K562 (cell line): ENCODE results near the gene ENTPD5. TPM values are rescaled to one million over a fixed set of nuclear protein-coding genes. Genes with fewer than 3 reads are reported as not detected.

Source experiments
- ATAC-seq: fragments of 200-7000 bp; cut with Tn5 transposase; 3 replicates; pipeline ENCODE4 v1.9.1; 2020; ENCODE audit warnings: moderate library complexity
- BruUV-seq: library from RNA; stranded (reverse); fragments of 400-500 nt; replicated peaks from 2 replicates; lab custom pipeline; 2021; lab: Mats Ljungman, UMichigan
- CTCF ChIA-PET: fragments of 300-600 bp; formaldehyde crosslinking; extraction: SDS; loops from one replicate; lab custom pipeline; 2021; ENCODE audit warnings: low intra/inter-chr PET ratio; lab: Yijun Ruan, JAX
- POLR2A ChIA-PET: fragments of 300-600, 350-650 bp; sonication (Branson Sonifier 250); formaldehyde crosslinking; extraction: SDS; loops from one replicate; lab custom pipeline; 2021; ENCODE audit warnings: antibody characterized with exemption, inconsistent platforms; lab: Yijun Ruan, JAX
- DNase-seq, 4 experiments: peaks; one replicate each; pipeline versions ENCODE4 v3.0.0 to v3.0.0-alpha.2; 2011 to 2018; ENCODE audit warnings: low spot score in 3 of 4, mixed read lengths in 3 of 4; ENCODE audit errors: extremely low read depth in 1 of 4
- FAIRE-seq: peaks from 2 replicates; lab custom pipeline; 2011; peaks lifted over from hg19 to GRCh38; lab: Jason Lieb, UNC
- H2AFZ ChIP-seq: 2 replicates; pipeline ENCODE4 v1.6.0; 2011; ENCODE audit warnings: low read depth, low read length, control low read depth, inconsistent platforms
- H3K27ac ChIP-seq: fragments of 200-600 bp; 3 replicates; pipeline ENCODE4 v1.8.0; 2011; ENCODE audit warnings: low read depth, mild to moderate bottlenecking, control low read depth, inconsistent platforms, low read length, moderate library complexity, mixed read lengths; ENCODE audit errors: extremely low read depth
- H3K27me3 ChIP-seq, 2 experiments: fragments of 300-600 bp in 1 of 2; 2 replicates in 1 of 2; 3 replicates in 1 of 2; pipeline versions ENCODE4 v1.6.0 to v1.8.0; 2011; ENCODE audit warnings: inconsistent platforms in 2 of 2, low read length in 2 of 2, mild to moderate bottlenecking in 1 of 2, mixed read lengths in 1 of 2, moderate library complexity in 1 of 2; ENCODE audit not compliant: control insufficient read depth in 2 of 2, insufficient read depth in 2 of 2
- H3K36me3 ChIP-seq: fragments of 300-600 bp; 3 replicates; pipeline ENCODE4 v1.8.0; 2011; ENCODE audit warnings: mild to moderate bottlenecking, low read length, inconsistent platforms; ENCODE audit not compliant: control insufficient read depth, insufficient read depth
- H3K4me1 ChIP-seq, 2 experiments: fragments of 200-600 bp in 1 of 2; replicated peaks in 1 of 2; 2 replicates in 1 of 2; 3 replicates in 1 of 2; pipeline versions ENCODE4 v1.5.1 to v1.8.0; 2011; ENCODE audit warnings: inconsistent platforms in 2 of 2, low read length in 2 of 2, mild to moderate bottlenecking in 1 of 2, mixed read lengths in 1 of 2, moderate library complexity in 1 of 2; ENCODE audit not compliant: control insufficient read depth in 2 of 2, insufficient read depth in 2 of 2
- H3K4me2 ChIP-seq: 2 replicates; pipeline ENCODE4 v1.6.1; 2011; ENCODE audit warnings: low read length, control low read depth, inconsistent platforms, mixed read lengths; ENCODE audit not compliant: insufficient read depth
- H3K4me3 ChIP-seq: fragments of 200-600 bp; sonication (generic), shearing (Covaris generic); 2 replicates; pipeline ENCODE4 v1.5.1; 2016; ENCODE audit warnings: control low read depth, inconsistent platforms
- H3K79me2 ChIP-seq: fragments of 200-600 bp; 3 replicates; pipeline ENCODE4 v1.8.0; 2011; ENCODE audit warnings: low read length, inconsistent platforms; ENCODE audit not compliant: control insufficient read depth, insufficient read depth
- H3K9ac ChIP-seq, 2 experiments: 2 replicates each; pipeline versions ENCODE4 v1.6.0 to v1.6.1; 2011; ENCODE audit warnings: low read depth in 2 of 2, low read length in 2 of 2, control low read depth in 1 of 2, inconsistent platforms in 1 of 2, mild to moderate bottlenecking in 1 of 2, mixed read lengths in 1 of 2; ENCODE audit not compliant: insufficient read depth in 1 of 2
- H3K9me1 ChIP-seq: one replicate; pipeline ENCODE4 v1.6.0; 2011; ENCODE audit warnings: inconsistent platforms, mild to moderate bottlenecking, low read length, moderate library complexity; ENCODE audit not compliant: control insufficient read depth, insufficient read depth
- H3K9me3 ChIP-seq: replicated peaks from 2 replicates; pipeline ENCODE4 v1.5.1; 2011; ENCODE audit warnings: low read depth, low read length, inconsistent platforms; ENCODE audit not compliant: control insufficient read depth, insufficient read depth
- H4K20me1 ChIP-seq: replicated peaks from 2 replicates; pipeline ENCODE4 v1.6.1; 2011; ENCODE audit warnings: low read length, inconsistent platforms, mixed read lengths; ENCODE audit not compliant: control insufficient read depth, insufficient read depth
- ADNP ChIP-seq: fragments of 200-800 bp; sonication (Bioruptor generic); IDR thresholded peaks from 2 replicates; pipeline ENCODE4 v1.6.1; 2016; ENCODE audit warnings: missing genetic modification characterization, missing compliant biosample characterization
- ESRRA ChIP-seq: fragments of 450-650 bp; IDR thresholded peaks from 2 replicates; pipeline ENCODE4 v1.6.1; 2014; ENCODE audit warnings: low read depth, mild to moderate bottlenecking, moderate library complexity, borderline replicate concordance
- ETV6 ChIP-seq, 3 experiments: fragments of 150-350 bp in 1 of 3; sonication (generic) in 1 of 3; formaldehyde crosslinking in 1 of 3; IDR thresholded peaks; 2 replicates each; pipeline versions ENCODE4 v1.6.1 to v1.8.0; 2014 to 2022; ENCODE audit warnings: borderline replicate concordance in 2 of 3, low read depth in 2 of 3, antibody characterized with exemption in 1 of 3, low read length in 1 of 3, mild to moderate bottlenecking in 1 of 3, missing genetic modification reagents in 1 of 3
- HDAC3 ChIP-seq: fragments of 450-650 bp; IDR thresholded peaks from 2 replicates; pipeline ENCODE4 v1.6.1; 2018; ENCODE audit warnings: borderline replicate concordance, mild to moderate bottlenecking, moderate library complexity; ENCODE audit not compliant: partially characterized antibody
- MED1 ChIP-seq: sonication (generic); formaldehyde crosslinking; IDR thresholded peaks from 2 replicates; pipeline ENCODE4 v1.8.1; 2023; ENCODE audit warnings: missing genetic modification reagents, borderline replicate concordance
- RNF2 ChIP-seq: sonication (generic); IDR thresholded peaks from 2 replicates; pipeline ENCODE4 v1.6.1; 2016
- SMARCB1 ChIP-seq: IDR thresholded peaks from 2 replicates; pipeline ENCODE4 v1.6.1; 2011; ENCODE audit warnings: improper control_type of control experiment, low read depth; ENCODE audit not compliant: insufficient read length
- ZNF280A ChIP-seq: fragments of 450-650 bp; IDR thresholded peaks from 2 replicates; pipeline ENCODE4 v1.6.1; 2018; ENCODE audit warnings: mild to moderate bottlenecking, low read depth; ENCODE audit not compliant: partially characterized antibody
- ZNF395 ChIP-seq: fragments of 200-800 bp; sonication (Bioruptor generic); IDR thresholded peaks from 2 replicates; pipeline ENCODE4 v1.6.1; 2017; ENCODE audit warnings: missing genetic modification characterization, missing compliant biosample characterization
- ZNF408 ChIP-seq: fragments of 250-450 bp; sonication (Bioruptor Pico); IDR thresholded peaks from 2 replicates; pipeline ENCODE4 v1.4.0; 2020; ENCODE audit warnings: low read depth, mild to moderate bottlenecking, moderate library complexity
- ZNF668 ChIP-seq: fragments of 250-450 bp; sonication (Bioruptor Pico); IDR thresholded peaks from 2 replicates; pipeline ENCODE4 v1.8.0; 2022; ENCODE audit warnings: mild to moderate bottlenecking, inconsistent platforms
- WGBS: fragments of 100-300 bp; shearing (Covaris generic); methylation state at CpG from one replicate; pipeline ENCODE4 v1.1.6; 2016; ENCODE audit warnings: low coverage, mixed read lengths; ENCODE audit not compliant: insufficient coverage; ENCODE audit errors: missing lambda C conversion rate; 5-methylcytosine and 5-hydroxymethylcytosine counted together
- in situ Hi-C: fragments of 300-500 bp; cut with MboI; formaldehyde crosslinking; loops from 4 replicates; pipeline ENCODE4 v1.15.0; 2018; ENCODE audit warnings: inconsistent platforms, mixed read lengths
- intact Hi-C: fragments of 100-400 bp; cut with micrococcal nuclease; formaldehyde crosslinking; loops from 2 replicates; pipeline ENCODE4 v1.14.2; 2022
- polyA plus RNA-seq, 8 experiments: library from polyadenylated mRNA; depleted of rRNA in 4 of 8; stranded (reverse) in 5 of 8; unstranded in 3 of 8; fragments of >200 nt; fragmentation: Nextera tagmentation in 2 of 8; fragmentation: Illumina TruSeq in 1 of 8; extraction: Ambion mirVana in 2 of 8; extraction: Trizol in 1 of 8; gene quantifications; 2 replicates each; pipeline versions ENCODE4 v1.2.1 to v1.2.3, GENCODE V29; 2011 to 2014; ENCODE audit warnings: inconsistent platforms in 1 of 8, missing spikeins in 1 of 8
- total RNA-seq, 7 experiments: library from RNA; depleted of rRNA in 6 of 7; stranded (reverse); fragments of >200 nt in 6 of 7; fragmentation: Illumina TruSeq in 2 of 7; extraction: Trizol in 2 of 7; gene quantifications; 2 replicates each; pipeline versions ENCODE4 v1.2.1 to v1.2.3, GENCODE V29; 2011 to 2021; ENCODE audit warnings: low replicate concordance in 1 of 7
- TF ChIP-seq, protein P1 (sequence below): fragments of 250-450 bp; sonication (Bioruptor Pico); IDR thresholded peaks from 2 replicates; pipeline ENCODE4 v1.5.0; 2021; ENCODE audit warnings: mild to moderate bottlenecking, moderate library complexity
- TF ChIP-seq, protein P2 (sequence below): fragments of 200-800 bp; sonication (Bioruptor generic); IDR thresholded peaks from 2 replicates; pipeline ENCODE4 v1.6.1; 2017; ENCODE audit warnings: missing genetic modification characterization, missing compliant biosample characterization

ENTPD5 gene
- total and polyA plus RNA-seq, 9 of the 15 experiments (the other 6 are each of a cell fraction or from before 2014, with no cell fraction given): 2.7 to 15.3 (median 10.3) TPM

GRCh38 chr14:74015176-74015575 lies 3.9 kb downstream of the ENTPD5 start:
- in situ Hi-C loops (no loop called here), intact Hi-C loops (loop anchor here (5.0 kb wide), 1 partner anchor 63 kb away; the partner anchor contains the start of genes COQ6 and FAM161B)
- H3K9me3 ChIP-seq: no peaks in the 10 kb centered on the region
- ChIA-PET POLR2A (interaction anchor here (0.6 kb wide), 1 partner anchor 24 kb away, joined by 3 read pairs; no protein-coding TSS in a partner anchor), CTCF (no interaction called here)
- H4K20me1 ChIP-seq: no peaks in the 10 kb centered on the region
- 17% methylated on average over 1 of the region's 3 CpGs for WGBS
- H3K4me1 ChIP-seq: peaks cover 15% of the 10 kb centered on the region in 2 experiments; a peak in 4 of 5 replicates
- H3K27ac ChIP-seq: peak overlapping the region; percentile 69
- H3K4me2 ChIP-seq: no peak overlapping the region
- H2AFZ ChIP-seq: 0 out of 2 replicates have a peak overlapping the region, but pooled peaks have one; percentile 51
- H3K79me2 ChIP-seq: peaks cover 16% of the 10 kb centered on the region
- H3K9ac ChIP-seq: peak overlapping the region in 1 of 2 experiments; percentile 48; a peak in 1 of 4 replicates
- BruUV-seq: no TSS peak
- H3K4me3 ChIP-seq: no peak overlapping the region
- no peak for DNase-seq
- no peaks in the 10 kb centered on the region for H3K9me1 ChIP-seq
- FAIRE-seq: no peak
- no peaks in the 10 kb centered on the region for H3K27me3 ChIP-seq
- no peak for ATAC-seq
- H3K36me3 ChIP-seq: peaks cover 31% of the 10 kb centered on the region; the same call in 2 of the 3 replicates
- TF ChIP-seq, protein P1, sequence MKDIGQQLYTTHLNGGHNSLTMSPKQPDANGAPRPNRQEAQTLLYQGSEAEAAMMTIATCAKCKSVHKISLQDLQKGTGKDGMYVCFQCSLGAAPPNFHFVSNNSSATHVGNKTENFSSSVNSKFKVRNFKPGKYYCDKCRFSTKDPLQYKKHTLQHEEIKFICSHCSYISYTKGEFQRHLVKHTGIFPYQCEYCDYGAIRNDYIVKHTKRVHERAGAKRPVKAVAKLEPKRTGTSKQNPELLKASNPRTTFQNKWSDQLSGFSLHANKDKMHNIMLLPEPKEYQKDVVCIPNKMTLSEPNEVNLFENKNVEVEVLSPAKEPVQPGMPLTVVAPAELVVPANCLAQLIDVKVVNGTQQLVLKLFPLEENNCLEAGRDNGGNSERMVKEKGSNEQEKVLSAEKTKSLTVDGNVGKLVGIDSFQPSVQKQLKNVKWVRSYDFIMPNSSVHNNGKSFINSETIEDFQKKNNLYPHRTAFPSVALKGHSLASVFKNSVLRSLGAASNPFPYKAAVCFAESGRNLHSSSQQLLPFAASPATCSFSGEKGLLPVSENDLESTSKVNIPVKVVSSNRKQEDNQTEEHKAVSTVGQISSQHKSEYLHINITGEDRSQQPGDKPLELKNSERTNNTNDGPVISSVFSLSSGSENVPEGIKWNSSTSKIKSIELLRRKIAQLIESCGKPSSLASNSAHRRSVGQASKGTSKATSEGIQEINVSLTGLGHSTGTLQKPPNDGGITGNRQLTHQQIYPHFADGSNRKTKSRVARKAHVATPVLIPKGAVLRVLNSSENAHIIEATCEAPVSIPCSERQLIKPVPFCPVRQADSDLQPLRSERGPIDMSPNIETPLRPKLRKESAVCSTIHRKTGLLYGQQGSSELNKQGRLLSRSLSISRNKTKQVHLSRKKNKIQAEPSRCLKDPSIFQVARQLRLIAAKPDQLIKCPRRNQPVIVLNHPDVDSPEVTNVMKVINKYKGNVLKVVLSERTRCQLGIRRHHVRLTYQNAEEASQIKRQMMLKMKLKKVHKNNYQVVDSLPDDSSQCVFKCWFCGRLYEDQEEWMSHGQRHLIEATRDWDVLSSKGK (CRISPR knock-in tag): no peak
- TF ChIP-seq ESRRA (no peak), ADNP (tag) (no peak), MED1 (no peak), SMARCB1 (no peak), ZNF408 (CRISPR knock-in tag) (no peak), ZNF395 (CRISPR knock-in tag) (0 out of 2 replicates have a peak, but pooled peaks have one; percentile 48), ETV6 (IDR thresholded peaks at IDR 0.05; ENCODE audit: borderline replicate concordance in 1 of 2, low read depth in 2 of 2, low read length in 1 of 2) (no peak), ETV6 (CRISPR knock-in tag; IDR thresholded peaks at IDR 0.05; ENCODE audit: borderline replicate concordance) (no peak), ZNF668 (CRISPR knock-in tag) (no peak), ZNF280A (no peak), HDAC3 (no peak), RNF2 (no peak)
- TF ChIP-seq, protein P2, sequence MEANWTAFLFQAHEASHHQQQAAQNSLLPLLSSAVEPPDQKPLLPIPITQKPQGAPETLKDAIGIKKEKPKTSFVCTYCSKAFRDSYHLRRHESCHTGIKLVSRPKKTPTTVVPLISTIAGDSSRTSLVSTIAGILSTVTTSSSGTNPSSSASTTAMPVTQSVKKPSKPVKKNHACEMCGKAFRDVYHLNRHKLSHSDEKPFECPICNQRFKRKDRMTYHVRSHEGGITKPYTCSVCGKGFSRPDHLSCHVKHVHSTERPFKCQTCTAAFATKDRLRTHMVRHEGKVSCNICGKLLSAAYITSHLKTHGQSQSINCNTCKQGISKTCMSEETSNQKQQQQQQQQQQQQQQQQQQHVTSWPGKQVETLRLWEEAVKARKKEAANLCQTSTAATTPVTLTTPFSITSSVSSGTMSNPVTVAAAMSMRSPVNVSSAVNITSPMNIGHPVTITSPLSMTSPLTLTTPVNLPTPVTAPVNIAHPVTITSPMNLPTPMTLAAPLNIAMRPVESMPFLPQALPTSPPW (CRISPR knock-in tag): peak; percentile 86
